ENCODE measurements around the gene DENND6B.

- no peak for TF ChIP-seq EZH2 (IDR thresholded peaks at IDR 0.05; ENCODE audit: borderline replicate concordance, low read depth, low read length, severe bottlenecking)
- no peak for TF ChIP-seq CTCF (IDR thresholded peaks at IDR 0.05; ENCODE audit: extremely low read depth in 1 of 2, insufficient read depth in 1 of 2, low read depth in 1 of 2, low read length in 2 of 2)
- TF ChIP-seq POLR2AphosphoS5 (IDR thresholded peaks at IDR 0.05; ENCODE audit: insufficient read depth, low read depth, low read length), result no peak
- TF ChIP-seq POLR2A (IDR thresholded peaks at IDR 0.05; ENCODE audit: low read depth, low read length), result no peak
- TF ChIP-seq JUN (IDR thresholded peaks at IDR 0.05; ENCODE audit: borderline replicate concordance, insufficient read depth, insufficient read length, low read depth), result no peak
- TF ChIP-seq MAX (IDR thresholded peaks at IDR 0.05; ENCODE audit: insufficient read depth, insufficient read length), result no peak
- TF ChIP-seq MYC (IDR thresholded peaks at IDR 0.05; ENCODE audit: low read depth, low read length), result no peak
- TF ChIP-seq GATA2 (IDR thresholded peaks at IDR 0.05; ENCODE audit: insufficient read depth, insufficient read length, low read depth, low read length), result no peak
- TF ChIP-seq FOS (IDR thresholded peaks at IDR 0.05; ENCODE audit: borderline replicate concordance, insufficient read depth, low read length), result no peak
Measured at GRCh38 chr22:50310031-50310722, 16.6 kb downstream of the DENND6B start.

Data from endothelial cell of umbilical vein (primary cell).